ENCODE results near the gene SF3A2.
"Not testable (repeated sequence)": the region's sequence is repeated elsewhere in the genome, so short reads cannot be mapped to it uniquely, and the experiment has no call there.

The SF3A2 gene

DNA sequence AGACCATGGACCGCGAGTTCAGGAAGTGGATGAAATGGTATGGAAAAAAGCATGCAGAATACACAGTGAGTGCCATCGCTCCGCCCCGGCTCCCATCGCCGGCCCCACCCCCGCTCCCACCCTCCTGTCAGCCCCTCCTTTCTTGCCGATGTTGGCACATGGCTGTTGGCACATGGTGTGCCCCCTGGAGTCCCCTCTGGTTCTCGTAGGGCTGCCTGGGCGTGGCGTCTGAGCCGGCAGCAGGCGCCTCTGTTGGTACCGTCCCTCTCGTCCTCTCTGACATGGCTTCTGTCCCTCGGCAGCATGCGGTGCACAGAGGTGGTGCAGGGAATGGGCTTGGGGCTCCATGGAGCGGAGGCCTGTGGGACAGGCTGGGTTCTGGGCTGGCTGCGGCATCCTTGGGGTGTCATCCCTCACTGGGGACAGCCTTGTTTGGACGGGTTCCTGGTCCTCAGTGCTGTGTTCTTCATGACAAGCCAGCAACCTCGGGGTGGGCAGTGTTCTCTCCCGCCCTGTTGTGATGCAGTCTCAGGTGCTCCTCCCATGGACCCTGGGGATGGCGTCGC is 42.0 kb upstream of the SF3A2 start:
- DNase-seq (ENCODE audit: insufficient read length, low spot score) (no peak), FAIRE-seq (no peak)
- TF ChIP-seq TAF1 (IDR thresholded peaks at IDR 0.05; ENCODE audit: low read depth, low read length) (no peak), PAX5 (IDR thresholded peaks at IDR 0.05; ENCODE audit: insufficient read depth, low read length, severe bottlenecking) (no peak), POLR2AphosphoS5 (IDR thresholded peaks at IDR 0.05; ENCODE audit: low read depth, low read length) (no peak), SPI1 (IDR thresholded peaks at IDR 0.05; ENCODE audit: low read depth, low read length) (no peak), POLR2A (IDR thresholded peaks at IDR 0.05; ENCODE audit: low read depth, low read length) (no peak), POU2F2 (IDR thresholded peaks at IDR 0.05; ENCODE audit: low read depth, low read length) (no peak)

DNA sequence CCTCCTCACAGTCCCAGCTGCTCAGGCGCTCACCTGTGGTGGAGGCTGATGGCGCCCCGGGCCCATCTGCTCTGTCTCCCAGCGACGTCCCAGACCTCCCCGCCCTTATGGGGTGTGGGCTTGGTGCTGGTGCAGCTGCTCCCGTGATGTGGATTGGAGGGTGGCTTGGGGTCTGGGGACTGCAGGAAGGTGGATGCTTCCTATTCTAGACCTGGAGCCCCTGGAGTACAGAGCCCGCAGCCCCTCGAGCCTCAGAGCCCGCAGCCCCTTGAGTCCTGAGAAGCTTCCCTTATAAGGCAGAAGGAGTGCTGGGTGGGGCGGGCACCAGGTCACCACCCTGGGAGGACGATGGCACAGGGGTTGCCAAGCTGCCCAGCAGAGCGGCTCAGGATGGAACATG is 41.3 kb upstream of the SF3A2 start:
- TF ChIP-seq SPI1 (IDR thresholded peaks at IDR 0.05; ENCODE audit: low read depth, low read length): no peak
- TF ChIP-seq POLR2AphosphoS5 (IDR thresholded peaks at IDR 0.05; ENCODE audit: low read depth, low read length): peak; percentile 9; the same call in 1 of the 2 replicates
- TF ChIP-seq TAF1 (IDR thresholded peaks at IDR 0.05; ENCODE audit: low read depth, low read length): no peak
- no peak for TF ChIP-seq POU2F2 (IDR thresholded peaks at IDR 0.05; ENCODE audit: low read depth, low read length)
- TF ChIP-seq POLR2A (IDR thresholded peaks at IDR 0.05; ENCODE audit: low read depth, low read length): no peak
- TF ChIP-seq PAX5 (IDR thresholded peaks at IDR 0.05; ENCODE audit: insufficient read depth, low read length, severe bottlenecking): no peak
- FAIRE-seq (no peak), DNase-seq (ENCODE audit: insufficient read length, low spot score) (no peak)

DNA sequence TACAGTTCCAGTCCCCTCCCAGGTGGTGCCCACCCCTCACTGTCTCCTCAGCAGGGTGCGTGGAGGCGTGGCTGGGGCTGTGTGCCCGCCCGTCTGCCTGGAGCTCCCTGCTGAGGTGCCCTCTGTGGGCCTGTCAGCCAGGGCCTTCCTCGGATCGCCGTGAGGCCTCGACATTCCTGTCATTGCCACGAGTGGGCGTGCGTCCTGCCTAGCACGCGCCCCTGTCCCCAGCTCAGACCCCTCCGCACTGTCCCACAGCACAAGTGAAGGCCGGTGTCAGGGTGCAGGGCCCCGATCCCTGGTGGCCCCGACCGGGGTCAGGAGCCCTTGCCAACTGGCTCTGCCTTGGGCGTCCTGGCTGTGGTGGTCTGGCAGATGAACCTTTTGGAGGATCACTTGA is 40.7 kb upstream of the SF3A2 start:
- TF ChIP-seq POLR2A (IDR thresholded peaks at IDR 0.05; ENCODE audit: low read depth, low read length) (no peak), PAX5 (IDR thresholded peaks at IDR 0.05; ENCODE audit: insufficient read depth, low read length, severe bottlenecking) (no peak), POU2F2 (IDR thresholded peaks at IDR 0.05; ENCODE audit: low read depth, low read length) (no peak), SPI1 (IDR thresholded peaks at IDR 0.05; ENCODE audit: low read depth, low read length) (no peak), TAF1 (IDR thresholded peaks at IDR 0.05; ENCODE audit: low read depth, low read length) (no peak), POLR2AphosphoS5 (IDR thresholded peaks at IDR 0.05; ENCODE audit: low read depth, low read length) (no peak; the same call in 1 of the 2 replicates)
- FAIRE-seq: no peak
- DNase-seq (ENCODE audit: insufficient read length, low spot score): no peak

DNA sequence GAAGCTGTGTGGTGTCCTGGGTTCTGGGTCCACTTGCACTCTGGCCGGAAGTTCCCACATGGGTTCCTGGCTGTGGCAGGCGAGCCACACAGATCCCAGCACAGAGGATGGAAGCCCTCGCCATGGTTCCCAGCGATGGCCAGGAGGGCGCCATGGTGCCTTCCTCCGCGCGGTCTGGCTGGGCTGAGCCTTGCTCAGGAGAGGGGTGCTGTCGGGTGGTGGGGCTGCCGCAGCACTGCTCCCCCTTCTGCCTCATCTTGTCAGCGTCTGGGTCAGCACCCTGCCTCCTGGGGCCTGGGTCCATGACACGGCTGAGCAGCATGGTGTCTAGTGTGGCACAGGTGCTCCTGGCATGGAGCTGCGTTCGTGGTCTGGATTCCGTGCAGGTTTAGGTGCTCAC is 39.4 kb upstream of the SF3A2 start:
- no peak for FAIRE-seq
- DNase-seq (ENCODE audit: insufficient read length, low spot score): no peak
- no peak for TF ChIP-seq TAF1 (IDR thresholded peaks at IDR 0.05; ENCODE audit: low read depth, low read length)
- no peak for TF ChIP-seq SPI1 (IDR thresholded peaks at IDR 0.05; ENCODE audit: low read depth, low read length)
- no peak for TF ChIP-seq POLR2AphosphoS5 (IDR thresholded peaks at IDR 0.05; ENCODE audit: low read depth, low read length)
- TF ChIP-seq POU2F2 (IDR thresholded peaks at IDR 0.05; ENCODE audit: low read depth, low read length): no peak
- no peak for TF ChIP-seq POLR2A (IDR thresholded peaks at IDR 0.05; ENCODE audit: low read depth, low read length)
- no peak for TF ChIP-seq PAX5 (IDR thresholded peaks at IDR 0.05; ENCODE audit: insufficient read depth, low read length, severe bottlenecking)

DNA sequence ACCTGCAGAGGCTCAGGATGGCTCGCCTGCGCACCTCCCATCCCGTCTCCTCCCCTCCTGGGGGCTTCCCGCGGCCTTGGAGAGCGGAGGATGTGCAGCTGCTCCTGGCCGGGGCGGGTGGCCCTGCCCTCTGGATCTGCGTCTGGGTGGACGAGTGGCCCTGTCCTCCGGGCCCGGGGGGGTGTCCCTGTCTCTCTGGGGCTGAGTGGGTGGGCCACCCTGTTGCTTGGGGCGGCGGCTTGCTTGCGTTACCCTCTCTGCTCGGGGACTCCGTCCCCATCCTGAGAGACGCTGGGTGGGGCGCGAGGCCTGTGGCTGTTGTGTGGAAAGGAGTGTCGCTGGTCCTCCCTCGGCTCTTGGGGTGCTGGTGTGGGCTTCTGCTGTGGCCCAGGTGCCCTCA is 38.3 kb upstream of the SF3A2 start:
- TF ChIP-seq PAX5 (IDR thresholded peaks at IDR 0.05; ENCODE audit: insufficient read depth, low read length, severe bottlenecking): no peak
- TF ChIP-seq POLR2A (IDR thresholded peaks at IDR 0.05; ENCODE audit: low read depth, low read length): no peak
- no peak for TF ChIP-seq POLR2AphosphoS5 (IDR thresholded peaks at IDR 0.05; ENCODE audit: low read depth, low read length)
- TF ChIP-seq TAF1 (IDR thresholded peaks at IDR 0.05; ENCODE audit: low read depth, low read length): no peak
- no peak for TF ChIP-seq POU2F2 (IDR thresholded peaks at IDR 0.05; ENCODE audit: low read depth, low read length)
- TF ChIP-seq SPI1 (IDR thresholded peaks at IDR 0.05; ENCODE audit: low read depth, low read length): no peak
- FAIRE-seq (no peak), DNase-seq (ENCODE audit: insufficient read length, low spot score) (no peak)

DNA sequence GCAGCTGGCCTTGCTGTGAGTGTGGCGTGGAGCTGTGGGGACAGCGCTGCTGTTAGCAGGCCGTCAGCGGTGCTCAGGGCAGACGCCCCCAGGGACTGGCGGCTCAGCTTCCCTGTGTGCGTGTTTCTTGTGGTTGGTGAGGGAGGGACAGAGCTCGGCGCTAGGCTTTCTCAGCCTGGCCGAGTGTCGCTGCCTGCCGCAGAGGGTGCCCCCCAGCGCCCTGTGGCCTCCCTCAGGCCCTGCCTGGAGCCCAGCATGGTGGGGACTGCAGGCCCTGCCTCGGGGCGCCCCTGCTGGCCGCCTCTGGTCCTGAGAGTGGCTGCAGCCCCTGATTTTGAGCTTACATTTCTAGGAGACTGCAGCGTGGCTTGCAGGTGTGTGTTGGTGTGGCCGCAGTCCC is 37.4 kb upstream of the SF3A2 start:
- FAIRE-seq (no peak), DNase-seq (ENCODE audit: insufficient read length, low spot score) (peak; percentile 73)
- TF ChIP-seq TAF1 (IDR thresholded peaks at IDR 0.05; ENCODE audit: low read depth, low read length) (no peak), POU2F2 (IDR thresholded peaks at IDR 0.05; ENCODE audit: low read depth, low read length) (no peak), PAX5 (IDR thresholded peaks at IDR 0.05; ENCODE audit: insufficient read depth, low read length, severe bottlenecking) (no peak), POLR2AphosphoS5 (IDR thresholded peaks at IDR 0.05; ENCODE audit: low read depth, low read length) (no peak), SPI1 (IDR thresholded peaks at IDR 0.05; ENCODE audit: low read depth, low read length) (no peak), POLR2A (IDR thresholded peaks at IDR 0.05; ENCODE audit: low read depth, low read length) (no peak)

DNA sequence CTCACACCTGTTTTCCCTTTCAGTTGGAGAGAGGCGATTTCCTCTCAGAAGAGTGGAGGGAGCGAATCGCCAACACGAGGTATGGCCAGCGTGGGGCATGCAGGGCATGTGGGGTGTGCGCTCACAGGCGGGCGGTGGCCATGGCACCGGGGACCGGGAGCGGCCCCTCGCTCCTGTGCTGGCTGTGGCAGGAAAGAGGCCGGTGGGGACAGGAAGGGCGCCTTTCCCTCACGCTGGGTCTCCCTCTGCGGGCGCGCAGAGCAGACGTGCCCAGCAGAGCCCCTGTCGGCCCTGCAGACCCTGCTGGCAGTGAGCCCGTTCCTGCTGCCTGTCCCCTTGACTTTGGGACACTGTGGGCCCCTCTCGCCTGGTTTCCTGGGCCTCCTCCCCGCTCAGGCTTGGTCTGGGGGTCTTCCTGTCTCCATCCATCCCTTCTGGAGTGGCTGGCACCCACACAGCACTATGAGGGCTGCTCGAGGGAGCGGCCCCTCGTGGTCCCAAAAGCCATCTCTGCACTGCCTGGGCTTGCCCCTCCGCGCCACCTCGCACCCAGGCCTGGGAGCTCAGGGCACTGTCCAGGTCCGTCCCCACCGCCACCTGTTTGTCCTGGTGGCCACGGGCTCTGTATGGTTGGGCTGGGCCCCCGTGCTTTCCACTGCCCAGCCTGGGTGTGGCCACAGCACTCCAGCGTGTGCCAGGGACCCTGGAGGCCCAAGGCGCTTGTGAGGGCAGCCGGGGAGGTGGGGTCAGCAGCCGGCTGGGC is 36.6 kb upstream of the SF3A2 start:
- DNase-seq (ENCODE audit: insufficient read length, low spot score) (no peak), FAIRE-seq (no peak)
- TF ChIP-seq SPI1 (IDR thresholded peaks at IDR 0.05; ENCODE audit: low read depth, low read length) (no peak), POLR2AphosphoS5 (IDR thresholded peaks at IDR 0.05; ENCODE audit: low read depth, low read length) (no peak)

DNA sequence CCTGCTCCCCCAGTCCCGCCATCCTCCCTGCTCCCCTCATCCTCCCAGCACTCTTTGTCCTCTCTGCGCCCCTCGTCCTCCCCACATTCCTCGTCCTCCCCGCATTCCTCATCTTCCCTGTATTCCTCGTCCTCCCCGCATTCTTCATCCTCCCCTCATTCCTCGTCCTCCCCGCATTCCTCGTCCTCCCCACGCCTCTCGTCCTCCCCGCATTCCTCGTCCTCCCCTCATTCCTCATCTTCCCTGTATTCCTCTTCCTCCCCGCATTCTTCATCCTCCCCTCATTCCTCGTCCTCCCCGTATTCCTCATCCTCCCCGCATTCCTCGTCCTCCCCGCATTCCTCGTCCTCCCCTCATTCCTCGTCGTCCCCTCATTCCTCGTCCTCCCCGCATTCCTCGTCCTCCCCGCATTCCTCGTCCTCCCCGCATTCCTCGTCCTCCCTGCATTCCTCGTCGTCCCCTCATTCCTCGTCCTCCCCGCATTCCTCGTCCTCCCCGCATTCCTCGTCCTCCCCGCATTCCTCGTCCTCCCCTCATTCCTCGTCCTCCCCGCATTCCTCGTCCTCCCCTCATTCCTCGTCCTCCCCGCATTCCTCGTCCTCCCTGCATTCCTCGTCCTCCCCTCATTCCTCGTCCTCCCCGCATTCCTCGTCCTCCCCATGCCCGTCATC is 35.9 kb upstream of the SF3A2 start:
- not testable (repeated sequence) for DNase-seq (ENCODE audit: insufficient read length, low spot score); FAIRE-seq

DNA sequence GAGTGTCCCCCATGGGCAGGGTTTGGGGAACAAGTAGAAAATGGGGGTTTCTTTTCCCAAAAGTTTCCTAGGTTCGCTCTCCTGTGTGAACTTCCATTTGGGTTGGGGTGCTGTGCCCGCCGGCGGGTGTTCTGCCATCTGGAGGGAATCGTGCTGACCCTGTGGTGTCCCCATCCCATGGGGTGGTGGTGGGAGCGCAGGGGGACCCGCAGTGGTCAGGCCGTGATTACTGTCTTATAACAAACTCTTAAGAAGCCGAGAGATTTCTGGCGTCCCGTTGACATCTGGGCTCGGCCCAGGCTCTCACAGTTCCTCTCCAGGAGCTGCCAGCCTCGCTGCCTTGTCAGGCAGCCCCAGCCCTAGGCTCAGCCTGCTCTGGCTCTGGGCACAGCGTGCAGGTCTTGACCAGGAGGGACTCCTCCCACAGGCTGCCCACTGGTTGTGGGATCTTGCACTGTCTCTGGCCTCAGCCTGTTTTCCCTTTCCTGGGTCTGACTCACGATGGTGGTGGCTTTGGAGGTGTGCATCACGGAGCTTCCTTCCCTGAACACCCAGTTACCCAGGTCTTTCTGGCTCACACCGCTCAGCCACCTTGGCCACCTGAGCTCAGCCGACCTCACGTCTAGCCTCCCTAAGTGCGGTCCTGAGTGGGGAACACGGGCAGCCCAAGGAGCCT is 35.0 kb upstream of the SF3A2 start:
- TF ChIP-seq POU2F2 (IDR thresholded peaks at IDR 0.05; ENCODE audit: low read depth, low read length): no peak
- no peak for TF ChIP-seq POLR2A (IDR thresholded peaks at IDR 0.05; ENCODE audit: low read depth, low read length)
- TF ChIP-seq PAX5 (IDR thresholded peaks at IDR 0.05; ENCODE audit: insufficient read depth, low read length, severe bottlenecking): no peak
- TF ChIP-seq POLR2AphosphoS5 (IDR thresholded peaks at IDR 0.05; ENCODE audit: low read depth, low read length): no peak
- no peak for TF ChIP-seq TAF1 (IDR thresholded peaks at IDR 0.05; ENCODE audit: low read depth, low read length)
- no peak for TF ChIP-seq SPI1 (IDR thresholded peaks at IDR 0.05; ENCODE audit: low read depth, low read length)
- no peak for FAIRE-seq
- DNase-seq (ENCODE audit: insufficient read length, low spot score): no peak

Data from GM12891 (cell line).